Muscle of leg (tissue), 11 donors: ENCODE data around the gene ACTR2. TPM values are rescaled to one million over a fixed set of nuclear protein-coding genes. Genes with fewer than 3 reads are reported as not detected.

ENCODE experiments used
- DNase-seq: peaks from one replicate; pipeline ENCODE4 v3.0.0; 2013
- H3K27ac ChIP-seq: one replicate; pipeline ENCODE4 v1.5.1; 2013; ENCODE audit warnings: mild to moderate bottlenecking, low read length, control low read depth
- H3K27me3 ChIP-seq: one replicate; pipeline ENCODE4 v1.6.1; 2013; ENCODE audit warnings: low read length; ENCODE audit not compliant: control insufficient read depth, insufficient read depth
- H3K36me3 ChIP-seq: one replicate; pipeline ENCODE4 v1.6.1; 2013; ENCODE audit warnings: low read length; ENCODE audit not compliant: control insufficient read depth, insufficient read depth
- H3K4me1 ChIP-seq: one replicate; pipeline ENCODE4 v1.6.1; 2013; ENCODE audit warnings: low read length; ENCODE audit not compliant: control insufficient read depth, insufficient read depth
- H3K4me3 ChIP-seq: one replicate; pipeline ENCODE4 v1.5.1; 2013; ENCODE audit warnings: low read length, control low read depth
- H3K9me3 ChIP-seq: replicated peaks from 2 replicates; pipeline ENCODE4 v1.6.1; 2013; ENCODE audit warnings: low read depth, low read length; ENCODE audit not compliant: control insufficient read depth
- WGBS: methylation state at CpG from one replicate; pipeline ENCODE4 v1.1.5; 2013; ENCODE audit warnings: missing lambda C conversion rate; ENCODE audit not compliant: insufficient coverage; 5-methylcytosine and 5-hydroxymethylcytosine counted together
- polyA plus RNA-seq, 8 donors: library from polyadenylated mRNA; unstranded; fragments of 120-200 nt; gene quantifications; one replicate each; pipeline versions ENCODE4 v1.2.1 to v1.2.3, GENCODE V29; 2013; ENCODE audit warnings: inconsistent platforms in 1 of 8, low replicate concordance in 1 of 8; ENCODE audit not compliant: insufficient read length in 8 of 8, insufficient read depth in 1 of 8
- total RNA-seq: library from RNA; stranded (reverse); fragments of 120-200 nt; gene quantifications from one replicate; pipeline ENCODE4 v1.2.4, GENCODE V29; 2013

Gene ACTR2
- total and polyA plus RNA-seq, 9 donors: 38.3 to 170 (median 125) TPM

DNA sequence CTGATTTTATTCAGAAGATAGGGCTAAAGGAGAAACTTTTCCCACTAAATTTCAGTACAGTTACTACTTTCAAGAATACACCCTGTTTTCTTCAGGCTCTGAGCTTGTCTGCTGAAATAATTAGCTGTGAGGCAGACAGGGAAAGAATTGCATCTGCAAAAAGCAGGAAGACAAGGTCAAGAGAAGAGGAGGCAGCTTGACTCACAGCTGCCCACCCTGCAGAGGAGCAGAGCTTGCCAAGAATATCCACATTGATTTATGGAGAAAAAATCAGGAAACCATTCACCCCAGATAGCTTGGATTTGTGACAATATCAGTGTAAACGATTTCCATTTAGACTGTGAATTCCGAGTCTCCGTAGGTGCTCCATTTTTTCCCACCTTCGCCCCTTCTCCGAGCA, 49.0 kb downstream of the ACTR2 start:
- Histone ChIP-seq H3K4me1 (peaks cover 34% of the 10 kb centered on the region), H3K36me3 (peaks cover 3% of the 10 kb centered on the region), H3K9me3 (no peaks in the 10 kb centered on the region), H3K4me3 (no peak overlapping the region), H3K27me3 (no peaks in the 10 kb centered on the region), H3K27ac (peak overlapping the region; percentile 62)
- peak; percentile 81 for DNase-seq
- WGBS: 0% methylated on average over 1 of the region's 5 CpGs

DNA sequence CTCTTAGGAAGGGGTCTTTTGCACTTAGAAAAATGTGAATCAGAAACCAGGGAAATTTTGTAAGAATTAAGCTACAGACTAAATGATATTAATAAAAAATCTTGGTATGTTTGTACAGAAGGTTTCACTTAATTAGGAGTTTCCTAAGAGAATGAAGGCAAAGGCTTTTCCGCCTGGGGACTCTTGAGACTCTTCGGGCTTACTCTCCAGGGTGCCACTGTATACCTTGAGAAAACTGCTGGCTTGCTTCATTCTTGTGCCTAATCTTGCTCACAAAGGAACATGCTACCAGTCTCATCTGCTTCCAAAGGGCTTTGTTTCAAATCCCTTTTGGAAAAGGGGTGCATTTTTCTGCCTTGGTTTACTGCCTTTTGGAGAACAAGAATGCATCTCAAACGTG, 49.5 kb downstream of the ACTR2 start:
- H3K27ac ChIP-seq: peak overlapping the region; percentile 62
- peaks cover 39% of the 10 kb centered on the region for H3K4me1 ChIP-seq
- WGBS: 39% methylated on average over 3 of the region's 3 CpGs
- no peak overlapping the region for H3K4me3 ChIP-seq
- no peaks in the 10 kb centered on the region for H3K9me3 ChIP-seq
- DNase-seq: no peak
- H3K27me3 ChIP-seq: no peaks in the 10 kb centered on the region
- H3K36me3 ChIP-seq: peaks cover 3% of the 10 kb centered on the region

DNA sequence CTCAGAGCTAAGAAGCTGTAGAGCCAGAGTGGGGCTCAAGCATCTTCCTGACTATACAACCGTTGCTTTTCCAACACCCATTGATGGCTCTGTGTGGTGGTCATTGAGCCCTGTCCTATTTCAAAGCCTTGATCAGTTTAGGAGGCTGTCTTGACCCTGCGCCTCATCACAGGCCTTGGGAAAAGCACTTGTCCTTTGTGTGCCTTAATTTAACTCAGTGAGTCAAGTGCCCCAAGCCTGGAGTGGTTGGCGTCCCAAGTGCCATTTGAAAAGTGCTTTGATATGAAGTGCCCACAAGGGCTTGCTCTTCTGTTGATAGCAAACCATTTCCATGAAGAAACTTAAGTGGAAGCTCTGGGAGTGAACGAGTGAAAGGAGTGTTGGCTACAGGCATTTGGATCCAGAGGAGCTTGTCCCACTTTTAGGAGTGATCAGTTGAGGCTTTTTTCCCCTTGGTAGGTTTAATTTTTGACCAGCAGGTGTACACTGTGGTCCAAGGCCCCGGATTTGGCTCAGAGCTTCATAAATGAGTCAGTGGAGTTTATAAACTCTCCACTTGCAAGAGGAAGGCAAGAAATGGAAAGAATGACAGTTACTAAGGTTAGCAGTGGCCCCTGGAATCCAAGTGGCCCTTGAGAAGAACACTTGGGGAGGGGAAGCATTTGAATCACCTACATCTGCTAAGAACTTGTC, 50.3 kb downstream of the ACTR2 start:
- WGBS: 57% methylated on average over 3 of the region's 5 CpGs
- no peaks in the 10 kb centered on the region for H3K27me3 ChIP-seq
- peak overlapping the region; percentile 83 for H3K27ac ChIP-seq
- no peak for DNase-seq
- peaks cover 47% of the 10 kb centered on the region for H3K4me1 ChIP-seq
- H3K9me3 ChIP-seq: no peaks in the 10 kb centered on the region
- no peak overlapping the region for H3K4me3 ChIP-seq
- peaks cover 1% of the 10 kb centered on the region for H3K36me3 ChIP-seq

DNA sequence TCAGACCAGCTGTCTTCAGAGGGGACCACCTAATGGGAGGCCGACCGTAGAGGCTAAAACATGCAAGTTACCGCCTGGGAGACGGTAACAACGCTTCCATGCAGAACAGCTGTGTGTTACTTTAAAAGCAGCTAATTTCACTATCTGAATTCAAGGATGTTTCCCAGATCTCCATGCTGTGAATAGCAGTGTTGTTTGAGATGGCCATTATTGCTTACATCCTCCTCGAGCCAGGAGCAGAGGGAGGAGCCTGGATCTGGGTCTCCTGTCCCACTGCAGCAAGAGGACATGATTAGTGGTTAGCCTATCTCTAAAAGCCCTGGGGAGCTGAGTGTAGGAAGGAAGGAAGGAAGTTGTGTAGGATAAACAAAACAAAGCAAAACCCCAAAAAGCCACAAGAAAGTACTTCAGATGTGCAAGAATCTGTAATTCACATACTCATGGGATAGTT, 50.9 kb downstream of the ACTR2 start:
- H3K9me3 ChIP-seq: no peaks in the 10 kb centered on the region
- H3K36me3 ChIP-seq: no peaks in the 10 kb centered on the region
- DNase-seq: peak; percentile 90
- H3K4me3 ChIP-seq: no peak overlapping the region
- WGBS: 23% methylated on average over 5 of the region's 6 CpGs
- no peaks in the 10 kb centered on the region for H3K27me3 ChIP-seq
- H3K27ac ChIP-seq: peak overlapping the region; percentile 83
- H3K4me1 ChIP-seq: peaks cover 47% of the 10 kb centered on the region

DNA sequence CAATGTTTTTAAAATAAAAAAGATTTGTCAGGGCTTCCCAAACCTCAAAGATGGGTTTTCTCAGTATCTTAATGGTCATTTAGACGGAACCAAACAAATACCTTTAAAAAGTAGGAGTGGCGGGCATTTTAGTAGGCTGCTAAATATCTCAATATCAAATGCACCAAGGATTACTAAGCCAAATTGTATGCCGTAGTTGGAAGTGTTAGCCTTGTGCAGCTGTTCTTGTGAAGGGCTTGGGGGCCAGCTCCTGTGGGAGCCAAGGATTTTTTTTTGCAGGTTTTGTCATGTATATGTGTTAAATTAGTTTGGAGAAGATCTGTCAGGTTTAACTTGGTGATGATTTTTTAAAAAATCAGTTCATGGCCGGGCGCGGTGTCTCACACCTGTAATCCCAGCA, 52.1 kb downstream of the ACTR2 start:
- no peak overlapping the region for H3K4me3 ChIP-seq
- DNase-seq: peak; percentile 64
- H3K36me3 ChIP-seq: no peaks in the 10 kb centered on the region
- H3K27me3 ChIP-seq: no peaks in the 10 kb centered on the region
- no peaks in the 10 kb centered on the region for H3K9me3 ChIP-seq
- WGBS: no CpG with 5 or more reads among the region's 6 CpGs
- H3K4me1 ChIP-seq: peaks cover 47% of the 10 kb centered on the region
- no peak overlapping the region for H3K27ac ChIP-seq

DNA sequence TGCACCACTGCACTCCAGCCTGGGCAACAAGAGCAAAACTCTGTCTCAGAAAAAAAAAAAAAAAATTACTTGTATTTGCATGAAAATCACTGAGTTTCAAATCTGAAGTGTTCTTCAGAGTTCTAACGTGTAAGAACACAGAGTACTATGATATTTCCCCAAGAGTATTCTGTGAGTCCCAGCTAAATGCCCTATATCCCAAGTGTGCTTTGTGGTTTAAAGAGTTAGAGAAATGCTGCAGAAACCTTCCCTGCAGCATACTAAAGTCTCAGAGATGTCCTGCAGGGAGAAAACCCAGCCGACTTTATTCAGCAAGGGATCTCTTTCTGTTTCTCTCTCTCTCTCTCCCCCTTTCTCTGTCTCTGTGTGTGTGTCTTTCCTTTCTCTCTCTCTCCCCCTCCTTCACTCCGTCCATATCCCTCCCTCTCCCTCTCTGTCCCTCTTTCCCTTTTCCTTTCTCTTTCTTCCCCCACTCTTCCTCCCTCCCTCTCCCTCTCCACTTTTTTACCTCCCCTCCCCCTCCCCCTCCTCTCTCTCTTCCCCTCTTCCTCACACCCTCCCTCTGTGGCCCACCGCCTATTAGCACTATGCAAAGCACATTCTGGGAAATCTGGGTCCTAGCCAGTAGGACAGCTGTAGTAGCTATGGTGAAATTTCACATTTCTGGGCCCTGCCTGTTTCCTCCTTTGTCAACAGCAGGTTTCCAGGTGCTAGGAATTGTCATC, 54.2 kb downstream of the ACTR2 start:
- H3K27ac ChIP-seq: peak overlapping the region; percentile 73
- H3K9me3 ChIP-seq: no peaks in the 10 kb centered on the region
- H3K4me1 ChIP-seq: peaks cover 43% of the 10 kb centered on the region
- no peak overlapping the region for H3K4me3 ChIP-seq
- WGBS: 8% methylated on average over 2 of the region's 4 CpGs
- H3K27me3 ChIP-seq: no peaks in the 10 kb centered on the region
- peak; percentile 96 for DNase-seq
- H3K36me3 ChIP-seq: no peaks in the 10 kb centered on the region

DNA sequence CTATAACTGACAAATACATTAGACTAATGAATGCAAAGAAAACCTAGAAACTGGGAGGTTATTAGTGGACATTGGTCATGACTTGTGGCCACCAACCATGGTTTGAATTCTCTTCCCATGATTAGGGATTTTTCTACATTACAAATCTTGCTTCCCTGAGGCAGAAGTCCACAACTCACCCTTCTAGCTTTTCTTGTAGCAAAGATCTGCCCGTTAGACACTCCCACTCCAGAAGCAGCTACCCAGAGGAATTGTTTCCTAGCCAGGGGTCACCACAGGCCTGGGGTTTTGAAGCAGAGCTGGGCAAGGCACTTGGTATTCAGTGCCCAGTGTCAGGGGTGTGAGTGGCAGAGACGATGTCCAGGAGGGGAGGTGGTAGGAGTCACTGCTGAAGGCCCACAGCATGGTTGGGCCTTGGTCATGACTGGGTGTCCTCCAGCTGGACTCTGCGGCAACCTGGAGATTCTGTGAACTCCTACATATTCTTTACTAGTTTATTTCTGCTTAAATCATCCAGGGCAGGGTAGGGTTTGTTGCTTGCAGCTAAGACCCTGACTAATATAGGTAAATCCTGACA, 54.9 kb downstream of the ACTR2 start:
- Histone ChIP-seq H3K9me3 (no peaks in the 10 kb centered on the region), H3K27me3 (no peaks in the 10 kb centered on the region), H3K4me3 (no peak overlapping the region), H3K4me1 (peaks cover 36% of the 10 kb centered on the region), H3K27ac (peak overlapping the region; percentile 73), H3K36me3 (no peaks in the 10 kb centered on the region)
- DNase-seq: no peak
- WGBS: 17% methylated on average over 1 of the region's 3 CpGs

DNA sequence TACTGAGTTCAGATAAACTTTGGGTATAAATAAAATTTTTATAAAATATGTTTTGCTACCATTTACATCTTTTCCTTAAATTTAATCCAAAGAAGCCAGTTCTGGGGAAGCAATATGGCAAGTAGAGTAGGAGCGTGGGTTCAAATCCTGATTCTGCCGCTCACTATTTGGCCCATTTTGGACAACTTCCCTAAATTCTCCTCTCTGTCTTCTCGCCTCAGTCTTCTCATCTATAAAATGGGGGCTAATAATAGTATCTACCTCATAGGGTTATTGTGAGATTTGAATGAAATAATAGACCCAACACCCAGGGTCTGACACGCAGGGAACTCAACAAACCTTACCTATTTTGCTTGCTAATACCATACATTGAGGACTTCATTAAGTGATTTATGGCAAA, 59.7 kb downstream of the ACTR2 start:
- WGBS: no CpG with 5 or more reads among the region's 4 CpGs
- no peak overlapping the region for H3K4me3 ChIP-seq
- H3K27ac ChIP-seq: no peak overlapping the region
- H3K27me3 ChIP-seq: no peaks in the 10 kb centered on the region
- no peak for DNase-seq
- peaks cover 13% of the 10 kb centered on the region for H3K4me1 ChIP-seq
- H3K36me3 ChIP-seq: no peaks in the 10 kb centered on the region
- H3K9me3 ChIP-seq: no peaks in the 10 kb centered on the region

DNA sequence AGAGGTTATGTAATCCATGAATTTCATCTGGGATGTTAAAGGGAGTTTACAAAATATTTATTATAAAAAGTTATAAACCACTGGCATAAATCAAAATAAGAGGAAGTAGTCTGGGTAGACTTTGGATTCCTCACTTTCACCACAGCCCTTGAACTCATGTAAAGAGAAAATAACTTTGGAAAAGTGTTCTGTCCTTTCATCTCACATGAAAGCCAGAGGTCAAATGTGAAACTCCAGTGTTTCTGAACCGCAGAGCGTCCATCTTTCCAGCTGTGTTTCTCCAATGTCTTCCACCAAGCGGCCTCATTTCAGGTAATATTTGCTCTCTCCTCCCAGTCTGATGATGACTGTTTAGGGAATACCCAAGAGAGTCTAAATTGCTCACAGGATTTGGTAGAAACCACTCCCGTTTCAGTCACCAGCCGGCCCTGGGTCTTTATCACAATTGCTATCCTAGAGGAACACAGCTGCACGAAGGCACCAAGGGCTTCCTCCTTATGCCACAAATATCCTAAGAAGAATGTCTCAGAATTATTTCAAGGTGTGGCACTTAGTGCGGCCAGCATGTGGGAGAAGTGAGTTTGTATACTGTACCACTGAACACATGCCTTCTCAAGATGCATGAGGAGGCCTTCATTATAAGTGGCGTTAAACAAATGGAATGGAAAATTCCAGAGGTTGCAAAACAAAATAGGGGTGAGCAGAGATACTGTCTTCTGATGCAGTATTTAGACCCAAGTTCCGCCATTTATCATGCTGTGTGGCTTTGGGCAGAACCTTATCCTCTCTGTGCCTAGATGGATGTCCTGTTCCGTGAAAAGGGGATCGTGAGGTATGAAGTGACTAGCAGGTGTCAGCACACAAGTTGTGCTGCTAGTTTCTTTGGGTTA, 63.8 kb downstream of the ACTR2 start:
- DNase-seq: no peak
- Histone ChIP-seq H3K4me1 (peaks cover 30% of the 10 kb centered on the region), H3K27ac (no peak overlapping the region), H3K4me3 (no peak overlapping the region), H3K9me3 (no peaks in the 10 kb centered on the region), H3K36me3 (no peaks in the 10 kb centered on the region), H3K27me3 (no peaks in the 10 kb centered on the region)
- 75% methylated on average over 4 of the region's 11 CpGs for WGBS

DNA sequence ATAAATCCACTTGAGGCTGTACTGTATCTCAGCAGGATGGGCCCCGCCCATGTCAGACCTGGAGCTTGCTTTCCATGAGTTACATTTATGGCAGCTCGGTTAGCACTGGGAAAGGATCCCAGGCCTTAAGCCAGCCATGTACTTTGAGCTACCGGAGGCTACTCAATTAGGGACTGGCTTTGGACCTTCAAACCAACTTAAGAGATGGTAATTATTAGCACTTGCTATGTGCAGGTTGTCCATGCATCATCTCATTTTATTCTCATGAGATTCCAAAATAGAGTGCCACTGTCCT, 64.4 kb downstream of the ACTR2 start:
- 40% methylated on average over 2 of the region's 3 CpGs for WGBS
- DNase-seq: peak; percentile 69

More for the DNA sequence above, 64.4 kb downstream of the ACTR2 start:
- Histone ChIP-seq H3K27ac (peak overlapping the region; percentile 39), H3K36me3 (no peaks in the 10 kb centered on the region), H3K4me3 (no peak overlapping the region), H3K27me3 (no peaks in the 10 kb centered on the region), H3K4me1 (peaks cover 30% of the 10 kb centered on the region), H3K9me3 (no peaks in the 10 kb centered on the region)
